Neural cell (in vitro differentiated cells): ENCODE results near the gene IL23R. TPM values are rescaled to one million over a fixed set of nuclear protein-coding genes. Genes with fewer than 3 reads are reported as not detected.

ENCODE experiments used
- H2AFZ ChIP-seq: fragments of 200-600, 300-800 bp; sonication (generic), shearing (Covaris generic); 2 replicates; pipeline ENCODE4 v1.6.0; 2014; ENCODE audit warnings: low read depth, mild to moderate bottlenecking, antibody characterized with exemption, low read length, moderate library complexity
- H3F3A ChIP-seq: fragments of 200-600 bp; shearing (Covaris generic); 2 replicates; pipeline ENCODE4 v1.6.1; 2016; ENCODE audit warnings: mild to moderate bottlenecking, moderate library complexity, mixed read lengths, antibody characterized with exemption, low read length; ENCODE audit not compliant: insufficient read depth, poor library complexity, severe bottlenecking
- H3K27ac ChIP-seq: fragments of 200-600, 300-800 bp; sonication (generic), shearing (Covaris generic); 2 replicates; pipeline ENCODE4 v1.5.1; 2014; ENCODE audit warnings: mild to moderate bottlenecking, low read length, moderate library complexity
- H3K27me3 ChIP-seq: fragments of 300-800, 200-600 bp; sonication (generic), shearing (Covaris generic); 2 replicates; pipeline ENCODE4 v1.6.0; 2014; ENCODE audit warnings: mild to moderate bottlenecking, low read depth, low read length, moderate library complexity; ENCODE audit not compliant: insufficient read depth
- H3K36me3 ChIP-seq: fragments of 300-800, 200-600 bp; sonication (generic), shearing (Covaris generic); 2 replicates; pipeline ENCODE4 v1.5.1; 2014; ENCODE audit warnings: mild to moderate bottlenecking, antibody characterized with exemption, low read length, moderate library complexity; ENCODE audit not compliant: insufficient read depth
- H3K4me2 ChIP-seq: fragments of 300-800, 200-600 bp; sonication (generic), shearing (Covaris generic); 2 replicates; pipeline ENCODE4 v1.6.0; 2014; ENCODE audit warnings: mild to moderate bottlenecking, low read length
- H3K4me3 ChIP-seq: fragments of 300-800, 200-600 bp; sonication (generic), shearing (Covaris generic); 2 replicates; pipeline ENCODE4 v1.5.1; 2014; ENCODE audit warnings: mild to moderate bottlenecking, low read length, moderate library complexity
- H3K79me2 ChIP-seq: fragments of 200-600 bp; shearing (Covaris generic); replicated peaks from 2 replicates; pipeline ENCODE4 v1.6.0; 2014; ENCODE audit warnings: mild to moderate bottlenecking, low read length, moderate library complexity; ENCODE audit not compliant: insufficient read depth
- H3K9ac ChIP-seq: fragments of 300-800, 200-600 bp; sonication (generic), shearing (Covaris generic); 2 replicates; pipeline ENCODE4 v1.6.1; 2016; ENCODE audit warnings: mild to moderate bottlenecking, low read length, mixed read lengths
- H3K9me2 ChIP-seq: fragments of 200-600 bp; shearing (Covaris generic); 2 replicates; pipeline ENCODE4 v1.6.1; 2016; ENCODE audit warnings: mild to moderate bottlenecking, low read length, mixed read lengths; ENCODE audit not compliant: insufficient read depth
- H3K9me3 ChIP-seq: fragments of 200-600, 300-800 bp; sonication (generic), shearing (Covaris generic); 2 replicates; pipeline ENCODE4 v1.6.1; 2016; ENCODE audit warnings: mild to moderate bottlenecking, mixed run types, low read length, moderate library complexity, mixed read lengths
- H4K20me1 ChIP-seq: fragments of 200-600 bp; shearing (Covaris generic); 2 replicates; pipeline ENCODE4 v1.6.1; 2016; ENCODE audit warnings: mild to moderate bottlenecking, mixed run types; ENCODE audit not compliant: insufficient read depth
- CTCF ChIP-seq: fragments of 450-650 bp; IDR thresholded peaks from 2 replicates; pipeline ENCODE4 v1.5.1; 2014; ENCODE audit warnings: antibody characterized with exemption, mild to moderate bottlenecking, moderate library complexity; ENCODE audit not compliant: poor library complexity, severe bottlenecking
- EP300 ChIP-seq: fragments of 450-650 bp; conservative IDR thresholded peaks from 2 replicates; pipeline ENCODE4 v1.6.1; 2014; ENCODE audit warnings: antibody characterized with exemption, mild to moderate bottlenecking, moderate library complexity; ENCODE audit not compliant: poor library complexity, severe bottlenecking
- EZH2 ChIP-seq: fragments of 200-600, 300-800 bp; shearing (Covaris generic), sonication (generic); IDR thresholded peaks from 2 replicates; pipeline ENCODE4 v1.6.1; 2014; ENCODE audit warnings: antibody characterized with exemption, low read length, borderline replicate concordance, mild to moderate bottlenecking; ENCODE audit not compliant: insufficient read depth, poor library complexity, severe bottlenecking
- MXI1 ChIP-seq: fragments of 450-650 bp; conservative IDR thresholded peaks from 2 replicates; pipeline ENCODE4 v1.6.1; 2014; ENCODE audit warnings: antibody characterized with exemption, mild to moderate bottlenecking; ENCODE audit not compliant: poor library complexity, severe bottlenecking
- POLR2AphosphoS5 ChIP-seq: IDR thresholded peaks from 2 replicates; pipeline ENCODE4 v1.6.1; 2012
- RAD21 ChIP-seq: fragments of 450-650 bp; conservative IDR thresholded peaks from 2 replicates; pipeline ENCODE4 v1.6.1; 2014; ENCODE audit warnings: antibody characterized with exemption, mild to moderate bottlenecking, moderate library complexity
- REST ChIP-seq: IDR thresholded peaks from 2 replicates; pipeline ENCODE4 v1.6.1; 2012; ENCODE audit warnings: borderline replicate concordance
- SMC3 ChIP-seq: fragments of 450-650 bp; conservative IDR thresholded peaks from 2 replicates; pipeline ENCODE4 v1.6.1; 2014; ENCODE audit warnings: antibody characterized with exemption, mild to moderate bottlenecking, moderate library complexity; ENCODE audit not compliant: poor library complexity
- TAF1 ChIP-seq: IDR thresholded peaks from 2 replicates; pipeline ENCODE4 v1.6.1; 2012; ENCODE audit warnings: low read depth
- polyA plus RNA-seq: library from polyadenylated mRNA; depleted of rRNA; stranded (reverse); fragments of >200 nt; gene quantifications from 2 replicates; pipeline ENCODE4 v1.2.3, GENCODE V29; 2014

Gene IL23R
- polyA plus RNA-seq, 1 donor from 2014 or later, result not detected

- Histone ChIP-seq H3K4me2 (no peak overlapping the region), H3K27ac (no peak overlapping the region), H2AFZ (no peak overlapping the region), H3K79me2 (no peaks in the 10 kb centered on the region), H4K20me1 (no peaks in the 10 kb centered on the region), H3K36me3 (no peaks in the 10 kb centered on the region), H3K9me3 (no peaks in the 10 kb centered on the region), H3K9ac (no peak overlapping the region), H3K9me2 (no peaks in the 10 kb centered on the region), H3K4me3 (no peak overlapping the region), H3F3A (no peaks in the 10 kb centered on the region), H3K27me3 (no peaks in the 10 kb centered on the region)
- no peak for TF ChIP-seq RAD21
- no peak for TF ChIP-seq SMC3
- TF ChIP-seq EZH2, result no peak
- TF ChIP-seq EP300, result no peak
- no peak for TF ChIP-seq TAF1
- TF ChIP-seq REST, result no peak
- TF ChIP-seq POLR2AphosphoS5, result no peak
- TF ChIP-seq MXI1, result no peak
Measured at GRCh38 chr1:67239738-67240137, 73.5 kb downstream of the IL23R start.

- no peaks in the 10 kb centered on the region for H3K79me2 ChIP-seq
- H3K36me3 ChIP-seq, result no peaks in the 10 kb centered on the region
- TF ChIP-seq CTCF, result no peak
- TF ChIP-seq TAF1, result no peak
- TF ChIP-seq MXI1, result no peak
- no peak for TF ChIP-seq EZH2
- no peak for TF ChIP-seq SMC3
- no peak for TF ChIP-seq RAD21
- TF ChIP-seq REST, result no peak
- TF ChIP-seq EP300, result no peak
- no peak for TF ChIP-seq POLR2AphosphoS5
- no peaks in the 10 kb centered on the region for H3F3A ChIP-seq
- no peak overlapping the region for H3K9ac ChIP-seq
- no peaks in the 10 kb centered on the region for H3K9me3 ChIP-seq
- no peaks in the 10 kb centered on the region for H3K9me2 ChIP-seq
- no peak overlapping the region for H3K4me2 ChIP-seq
- H3K27ac ChIP-seq, result no peak overlapping the region
- no peaks in the 10 kb centered on the region for H3K27me3 ChIP-seq
- H2AFZ ChIP-seq, result no peak overlapping the region
- no peak overlapping the region for H3K4me3 ChIP-seq
- H4K20me1 ChIP-seq, result no peaks in the 10 kb centered on the region
Measured at GRCh38 chr1:67241200-67241746, 75.0 kb downstream of the IL23R start.
